HG03378 (cell line): ENCODE results near the gene ARAP2.
A peak's percentile ranks its signal among the peaks of the same experiment; 100 is the strongest.

Source experiments
- ATAC-seq: cut with Tn5 transposase; IDR thresholded peaks from one replicate; pipeline ENCODE4 v1.9.1; 2021; ENCODE audit warnings: mild to moderate bottlenecking, moderate library complexity; ENCODE audit not compliant: unreplicated experiment

The ARAP2 gene

DNA sequence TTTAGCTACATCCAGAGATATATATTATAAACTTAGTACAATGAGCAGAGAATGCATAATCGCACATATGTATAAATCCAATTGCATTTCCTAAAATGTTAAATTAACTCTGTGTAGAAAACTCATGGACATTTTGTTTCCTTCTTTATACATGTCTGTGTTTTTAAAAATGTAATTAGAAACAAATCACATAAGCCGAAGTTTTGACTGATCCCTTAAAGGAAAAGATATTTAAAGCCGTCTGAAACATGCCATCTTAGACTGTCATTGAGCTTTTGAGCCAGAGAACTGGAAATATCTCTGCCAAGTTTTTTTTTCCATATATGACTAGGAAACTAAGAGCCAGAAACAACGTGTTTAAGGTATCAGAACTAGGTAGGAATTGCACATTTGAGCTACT, 107.0 kb downstream of the ARAP2 start:
- no peak for ATAC-seq

DNA sequence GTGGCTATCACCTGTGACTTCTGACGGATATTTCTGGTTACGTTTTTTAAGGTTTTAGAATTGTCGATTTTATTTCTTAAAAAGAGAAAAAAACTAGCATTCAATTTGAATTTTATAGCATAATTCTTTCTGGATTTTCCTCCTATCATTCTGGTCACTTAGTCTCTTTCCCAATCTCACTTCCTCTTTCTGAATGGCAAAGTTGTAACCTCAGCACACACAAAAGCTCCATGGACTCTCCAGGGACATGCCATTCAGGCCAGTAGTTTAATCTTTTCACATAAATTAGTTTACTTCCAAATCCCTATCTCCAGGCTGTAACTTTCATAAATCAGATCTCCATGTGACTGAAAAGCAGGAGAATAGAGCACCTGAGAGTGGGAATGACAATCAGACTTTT, 110.7 kb downstream of the ARAP2 start:
- ATAC-seq, result no peak

DNA sequence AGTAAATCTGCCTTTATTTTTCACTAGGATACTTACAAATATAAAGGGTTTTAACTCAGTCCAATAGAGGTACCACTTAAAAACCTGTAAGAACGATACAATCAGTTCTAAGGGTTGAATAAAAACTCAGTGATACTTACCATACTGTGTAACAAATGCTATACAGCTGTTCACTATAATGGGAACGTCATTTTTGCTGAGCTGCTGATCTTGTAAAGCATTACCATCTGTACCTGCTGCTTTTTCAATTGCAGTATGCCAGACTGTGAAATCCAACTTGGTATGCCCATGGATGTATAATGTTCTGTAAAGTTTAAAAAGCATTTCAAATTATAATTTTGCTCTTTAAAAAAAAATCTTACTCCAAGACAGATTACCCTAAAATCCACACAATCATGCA, 111.2 kb downstream of the ARAP2 start:
- no peak for ATAC-seq

DNA sequence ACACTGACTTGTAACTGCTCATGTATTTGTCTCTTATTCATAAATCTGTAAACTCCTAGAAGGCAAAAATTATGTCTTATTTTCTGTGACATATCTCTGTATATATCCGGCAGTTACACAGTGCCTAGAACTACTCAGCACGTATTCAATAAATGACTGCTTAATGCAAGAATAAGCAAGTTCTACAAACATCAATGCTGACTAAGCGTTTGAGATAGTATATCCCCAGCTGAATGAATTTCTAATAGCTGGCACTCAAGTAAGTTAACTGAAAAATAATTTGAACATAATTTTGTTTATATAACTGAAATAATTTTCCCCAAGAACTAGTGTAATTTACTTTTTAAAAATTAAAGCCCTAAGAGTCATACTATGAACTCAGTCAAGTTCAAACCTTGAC, 113.7 kb downstream of the ARAP2 start:
- no peak for ATAC-seq

DNA sequence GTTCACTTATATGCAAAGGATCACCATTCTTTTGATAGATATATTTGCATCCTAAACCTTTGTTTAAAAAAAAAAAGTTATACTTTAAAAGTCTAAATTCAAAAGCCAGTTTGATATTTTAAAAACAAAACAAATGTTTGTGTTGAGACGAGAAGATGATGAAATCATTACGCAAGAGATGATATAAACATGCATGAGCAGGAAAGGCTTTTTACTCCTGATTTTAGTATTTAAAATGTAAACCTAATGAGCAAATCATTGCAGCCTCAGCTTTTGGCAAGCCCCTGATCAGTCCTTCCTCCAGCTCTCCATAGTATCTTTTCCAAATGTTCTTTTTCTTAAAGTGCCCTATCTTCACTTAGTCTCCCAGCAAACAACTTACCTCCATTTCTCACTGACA, 115.6 kb downstream of the ARAP2 start:
- no peak for ATAC-seq

DNA sequence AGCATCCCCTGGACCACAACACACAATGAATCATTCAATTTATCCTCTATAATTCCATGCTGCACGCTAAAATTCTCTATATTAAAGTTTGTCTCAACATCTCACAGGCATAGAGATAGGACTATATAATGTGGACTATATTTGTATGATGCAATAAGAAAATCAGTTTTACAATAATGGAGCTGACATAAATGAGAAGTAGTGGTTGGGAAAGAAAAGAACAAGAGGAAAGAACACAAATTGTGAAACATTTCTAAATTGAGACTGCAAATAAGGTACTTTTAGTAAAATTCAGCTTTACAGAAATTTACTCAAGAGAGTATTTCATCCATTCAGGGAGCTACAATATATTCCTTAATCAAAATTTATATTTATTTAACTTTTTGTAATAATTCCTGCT, 120.4 kb downstream of the ARAP2 start:
- no peak for ATAC-seq

DNA sequence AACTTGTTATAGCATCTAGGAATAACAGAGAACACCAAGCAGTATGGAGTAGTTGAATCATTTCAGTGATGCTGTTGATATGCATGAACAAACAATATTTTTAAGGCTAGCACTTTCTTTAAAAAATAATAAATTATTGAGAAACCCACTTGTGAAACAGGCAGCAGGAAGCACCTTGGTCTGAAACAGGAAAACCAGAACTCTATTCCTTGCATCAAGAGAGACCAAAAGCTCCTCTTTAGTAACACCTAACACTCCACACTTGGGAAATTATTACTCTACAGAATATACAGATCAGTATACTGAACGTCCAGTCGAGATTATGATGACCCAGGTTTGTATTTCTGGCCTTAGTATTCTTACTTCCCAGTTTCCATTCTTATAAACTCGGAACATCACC, 129.0 kb downstream of the ARAP2 start:
- no peak for ATAC-seq

DNA sequence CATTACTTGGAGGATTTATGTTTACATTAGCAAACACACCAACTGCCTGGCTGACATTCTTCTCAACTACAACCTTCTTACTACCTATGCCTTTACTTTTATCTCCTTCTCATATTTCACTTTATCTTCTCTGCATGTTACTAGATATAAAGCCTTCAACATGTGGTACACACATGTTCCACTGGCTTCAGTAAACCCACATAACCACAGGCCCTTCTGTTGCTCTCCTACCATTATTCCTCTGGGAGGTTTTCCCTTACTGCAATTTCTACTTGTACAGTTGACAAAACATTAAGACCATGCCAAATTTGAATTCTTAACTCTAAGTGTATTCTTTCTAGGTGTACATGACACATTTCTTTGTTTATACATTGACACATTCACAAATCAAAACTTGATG, 133.1 kb downstream of the ARAP2 start:
- ATAC-seq, result no peak

DNA sequence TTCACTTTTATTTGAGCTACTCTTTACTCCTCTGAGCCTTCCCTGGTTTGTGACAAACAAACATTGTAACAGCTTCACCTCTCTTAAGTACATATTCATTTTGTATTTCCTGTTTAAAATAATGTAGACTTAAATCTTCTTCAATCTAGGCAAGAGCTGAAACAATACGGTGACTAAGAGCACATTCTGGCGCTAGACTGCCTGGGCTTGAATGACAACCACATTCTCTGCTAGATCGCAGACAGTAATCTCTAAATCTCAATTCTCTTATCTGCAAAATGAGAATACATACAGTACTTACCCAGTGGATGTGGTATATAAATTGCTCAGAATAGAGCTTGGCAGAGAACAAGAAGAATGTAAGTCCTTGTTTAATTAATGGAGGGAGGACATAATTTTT, 144.8 kb downstream of the ARAP2 start:
- ATAC-seq, result no peak

DNA sequence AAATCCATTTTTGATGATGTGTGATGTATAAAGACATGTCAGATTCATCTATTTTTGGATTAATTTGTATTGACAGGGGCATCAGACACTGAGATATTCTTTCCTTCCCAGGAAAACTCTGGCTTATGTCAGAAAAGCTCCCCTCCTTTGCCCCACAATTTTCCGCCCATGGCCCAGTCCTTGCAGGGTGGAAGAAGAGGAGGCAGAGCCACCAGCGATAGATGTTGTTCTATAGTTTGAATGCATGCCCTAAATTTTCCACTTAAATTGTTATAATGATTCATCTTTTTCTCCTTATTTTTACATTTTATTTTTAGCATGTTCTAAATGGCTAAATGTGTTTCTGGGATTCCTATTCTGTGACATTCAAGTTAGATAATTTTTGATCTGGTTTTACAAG, 149.3 kb downstream of the ARAP2 start:
- no peak for ATAC-seq

DNA sequence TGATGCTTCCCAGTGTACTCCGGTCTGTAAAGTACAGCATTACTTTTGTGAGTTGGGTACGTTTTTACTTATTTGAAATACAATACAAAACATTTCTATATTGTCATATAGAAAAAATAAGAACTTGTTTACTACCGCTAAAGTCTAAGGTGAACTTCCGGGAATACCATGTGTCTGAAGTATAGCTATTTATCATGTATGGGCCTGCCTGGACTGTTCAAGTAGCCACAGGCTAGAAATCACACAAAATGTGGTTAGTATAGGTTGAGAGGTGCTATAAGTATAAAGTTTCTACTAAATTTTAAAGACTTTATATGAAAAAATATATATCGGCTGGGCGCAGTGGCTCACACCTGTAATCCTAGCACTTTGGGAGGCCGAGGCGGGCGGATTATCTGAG, 152.3 kb downstream of the ARAP2 start:
- no peak for ATAC-seq

DNA sequence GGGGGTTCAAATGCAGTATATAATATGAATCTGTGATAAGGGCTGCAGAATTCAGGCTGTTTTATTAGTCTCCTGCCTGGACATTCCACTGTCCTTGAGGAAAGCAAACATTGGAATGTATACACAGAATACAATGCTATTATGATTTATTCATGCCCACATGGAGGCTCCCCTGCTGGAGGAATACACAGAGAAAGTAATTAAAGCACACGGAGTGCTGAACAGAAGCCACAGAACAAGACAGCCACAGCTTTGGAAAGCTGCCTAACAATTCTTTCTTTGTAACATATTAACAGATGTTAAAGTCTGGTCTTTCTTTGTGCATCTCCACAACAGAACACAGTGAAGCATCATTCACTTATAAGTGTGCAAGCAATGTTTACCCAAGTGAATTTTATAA, 155.8 kb downstream of the ARAP2 start:
- no peak for ATAC-seq

DNA sequence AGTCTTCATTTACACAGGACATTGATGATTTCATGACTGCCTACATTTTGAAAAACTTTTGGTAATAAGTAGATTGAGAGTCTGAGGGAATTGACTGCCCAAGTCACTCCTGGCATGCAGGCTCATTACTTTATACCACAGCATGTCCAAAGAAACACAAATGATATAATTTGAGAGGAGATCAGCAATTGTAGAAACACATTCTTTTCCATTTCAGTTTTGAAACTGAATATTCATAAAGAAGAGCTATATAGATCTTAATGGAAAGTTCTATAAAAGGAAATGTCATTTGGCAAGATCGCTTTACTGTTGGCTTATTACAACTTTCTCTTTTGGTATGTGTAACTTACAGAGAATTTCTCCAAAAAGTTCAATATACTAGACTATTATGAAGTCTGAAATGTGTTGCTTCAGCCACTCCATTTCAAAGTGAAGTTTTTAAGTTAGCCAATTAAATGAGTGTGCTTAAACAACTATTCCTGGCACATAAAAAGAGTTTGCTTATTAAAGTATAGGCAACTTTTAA, 158.0 kb downstream of the ARAP2 start:
- ATAC-seq, result no peak

DNA sequence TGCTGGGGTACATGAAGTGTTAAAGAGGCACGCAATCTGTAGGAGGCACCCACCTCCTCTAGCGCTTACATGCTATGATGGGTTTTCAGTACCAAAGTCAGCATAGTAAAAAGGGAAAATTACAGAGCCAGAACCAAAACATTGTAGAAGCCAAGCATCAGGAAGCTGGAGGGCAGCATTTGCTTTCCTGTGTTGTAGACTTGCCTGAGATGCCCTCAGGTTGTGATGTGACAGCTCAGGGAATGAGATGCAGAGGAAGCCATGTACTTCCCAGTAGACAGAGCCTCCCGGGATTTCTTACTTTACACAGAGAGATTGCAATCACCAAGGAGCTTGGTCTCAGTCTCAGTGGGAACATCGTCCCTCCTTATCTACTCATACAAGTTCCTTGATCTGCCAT, 161.5 kb downstream of the ARAP2 start:
- no peak for ATAC-seq

DNA sequence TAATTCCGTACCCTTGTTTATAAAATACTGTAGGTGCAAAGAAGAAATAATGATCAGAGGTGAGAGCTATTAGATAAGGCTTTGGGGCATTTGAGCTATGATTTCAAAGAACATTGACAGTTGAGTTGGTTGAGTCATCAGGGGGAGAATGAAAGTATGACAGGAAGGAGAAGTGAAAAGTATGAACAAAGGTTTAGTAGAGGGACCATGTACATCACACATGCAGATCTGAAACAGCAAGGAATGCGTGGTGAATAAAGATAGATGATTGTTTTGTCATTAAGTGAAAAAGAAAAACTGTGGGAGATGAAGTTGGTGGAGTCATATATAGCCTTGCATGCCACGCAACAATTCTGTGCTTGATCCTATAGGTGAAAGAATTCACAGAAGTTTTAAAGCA, 163.1 kb downstream of the ARAP2 start:
- ATAC-seq, result peak; percentile 99

DNA sequence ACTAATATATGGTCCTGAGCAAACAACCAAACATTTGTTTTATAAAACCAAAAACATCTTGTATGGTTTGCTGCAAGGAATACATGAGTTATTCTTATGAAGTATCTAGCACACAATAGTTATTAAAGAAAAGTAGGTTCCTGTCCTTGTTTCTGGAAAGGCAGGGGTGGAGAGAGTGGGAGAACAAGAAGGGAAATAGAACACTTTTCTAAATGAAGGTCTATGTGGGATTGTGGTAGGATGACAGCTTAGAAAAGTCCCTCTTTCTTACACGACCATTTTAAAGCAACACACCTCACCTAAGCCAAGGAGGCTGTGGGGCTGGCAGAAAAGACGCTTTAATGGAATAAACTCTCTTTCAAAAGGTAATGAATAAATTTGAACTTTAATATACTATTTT, 164.6 kb downstream of the ARAP2 start:
- ATAC-seq, result no peak

DNA sequence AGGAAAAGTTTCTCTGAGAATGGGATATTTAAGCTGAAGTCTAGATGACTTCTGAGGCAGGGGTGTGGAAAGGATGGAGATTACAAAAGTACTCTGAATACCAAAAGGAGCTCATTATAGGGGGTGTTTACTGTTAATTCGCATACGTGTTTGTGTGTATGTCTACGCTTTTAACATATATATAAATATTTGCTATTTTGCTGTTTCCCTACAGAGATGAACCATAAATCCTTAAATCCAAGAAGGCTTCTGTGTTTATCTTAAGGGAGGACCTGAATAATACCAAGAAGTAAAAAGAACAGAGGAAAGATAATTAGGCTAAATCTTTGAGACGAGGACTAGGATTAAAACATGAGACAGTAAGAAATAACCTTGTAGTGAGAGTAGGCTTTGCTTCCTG, 166.0 kb downstream of the ARAP2 start:
- no peak for ATAC-seq

DNA sequence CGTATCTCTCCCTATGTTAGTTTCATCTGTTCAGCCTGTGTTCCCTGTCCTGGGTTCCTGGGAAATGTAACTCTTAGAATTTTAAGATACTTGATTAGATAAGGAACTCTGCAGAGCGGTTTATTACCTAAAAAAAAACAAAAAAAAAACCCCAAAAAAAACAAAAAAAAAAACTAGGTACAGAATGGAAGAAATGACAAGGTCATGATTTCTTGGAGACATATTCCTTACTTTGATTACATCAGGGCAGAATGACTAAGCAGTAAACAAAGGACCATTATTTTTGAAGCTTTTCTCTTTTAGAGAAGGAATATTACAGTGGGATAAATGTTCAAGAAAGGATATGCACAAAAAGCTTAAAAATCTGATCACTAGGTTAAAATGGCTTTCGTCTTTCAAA, 171.8 kb downstream of the ARAP2 start:
- no peak for ATAC-seq

DNA sequence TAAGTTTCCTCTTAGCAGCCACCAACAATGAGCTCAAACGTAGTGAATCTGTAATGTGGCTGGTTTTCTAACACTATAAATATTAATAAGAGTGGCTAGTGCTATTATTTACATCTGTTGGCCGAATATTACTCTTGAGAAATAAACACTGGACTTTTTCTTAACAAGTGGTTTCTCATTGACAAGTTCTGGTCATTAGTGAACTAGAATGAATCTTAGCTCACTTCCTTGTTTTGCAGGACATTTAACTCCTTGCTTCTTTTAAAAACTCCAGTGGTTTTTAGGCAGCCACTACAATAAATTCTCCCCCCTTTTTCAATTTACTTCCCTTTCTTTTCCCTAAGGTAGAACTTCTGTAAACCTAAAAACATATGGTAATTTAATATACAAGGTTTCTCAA, 177.2 kb downstream of the ARAP2 start:
- ATAC-seq, result no peak

DNA sequence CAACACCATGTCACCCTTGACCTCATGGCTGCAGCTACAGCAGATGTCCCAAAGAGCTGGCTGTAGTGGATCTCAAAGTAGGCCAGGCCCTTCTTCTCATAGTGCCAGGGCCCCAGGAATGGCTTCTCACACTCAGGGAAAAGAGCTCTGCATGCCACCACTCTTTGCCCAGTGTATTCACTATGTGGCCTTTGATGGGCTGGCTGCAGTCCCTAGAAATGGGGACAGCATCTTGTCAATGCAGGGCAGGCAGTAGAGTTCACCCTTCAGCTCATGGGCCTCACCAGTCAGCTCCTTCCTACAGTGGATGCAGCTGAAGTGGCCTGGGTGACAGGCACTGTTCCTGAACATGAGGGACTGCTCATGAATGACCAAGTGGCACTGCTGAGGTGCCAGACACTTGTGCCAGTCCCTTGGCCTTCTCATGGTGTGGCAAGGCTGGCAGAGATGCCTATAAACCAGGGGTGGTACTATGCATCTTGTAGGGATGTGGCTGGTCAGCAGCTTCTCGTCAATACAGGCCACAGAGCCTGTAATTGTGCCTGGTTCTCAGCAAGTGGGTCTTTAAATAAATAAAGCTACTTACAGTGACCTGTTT, 178.9 kb downstream of the ARAP2 start:
- ATAC-seq, result no peak

DNA sequence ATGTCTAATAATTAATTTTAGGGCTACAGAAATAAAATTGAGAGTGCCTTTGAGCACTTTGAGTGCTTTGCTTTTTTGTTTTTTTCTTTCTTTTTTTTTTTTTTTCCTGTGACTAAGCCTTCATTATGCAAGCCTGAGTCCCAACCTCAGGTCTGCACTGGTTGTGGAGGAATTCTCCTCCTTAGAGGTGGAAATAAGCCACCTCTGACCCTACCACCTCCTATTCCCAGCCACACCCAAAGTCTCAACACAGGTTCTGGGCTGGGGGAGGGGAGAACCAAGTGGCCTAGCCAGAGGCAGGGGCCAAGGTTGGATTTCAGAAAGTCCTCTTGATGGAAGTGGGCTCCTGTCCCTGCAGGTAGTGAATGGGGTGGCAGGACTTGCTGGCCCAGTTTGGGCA, 180.2 kb downstream of the ARAP2 start:
- ATAC-seq, result no peak

DNA sequence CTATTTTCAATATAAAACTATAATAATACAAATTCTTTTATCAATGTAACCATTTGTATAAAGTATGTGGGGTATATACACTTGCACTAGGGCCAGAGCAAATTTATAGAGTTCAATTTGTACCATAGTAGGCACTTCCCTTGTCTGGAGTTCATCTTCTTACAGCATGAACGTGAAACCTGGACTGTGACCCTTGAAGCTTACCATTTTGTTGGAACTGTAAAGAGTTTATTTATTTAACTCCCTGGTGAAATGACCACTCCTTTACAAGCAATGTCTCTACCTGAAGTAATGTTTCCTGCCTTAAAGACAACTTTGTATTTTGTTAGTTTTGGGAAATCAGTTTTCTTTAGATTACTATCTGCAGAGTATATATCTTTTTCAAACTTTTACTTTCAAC, 188.2 kb downstream of the ARAP2 start:
- no peak for ATAC-seq

DNA sequence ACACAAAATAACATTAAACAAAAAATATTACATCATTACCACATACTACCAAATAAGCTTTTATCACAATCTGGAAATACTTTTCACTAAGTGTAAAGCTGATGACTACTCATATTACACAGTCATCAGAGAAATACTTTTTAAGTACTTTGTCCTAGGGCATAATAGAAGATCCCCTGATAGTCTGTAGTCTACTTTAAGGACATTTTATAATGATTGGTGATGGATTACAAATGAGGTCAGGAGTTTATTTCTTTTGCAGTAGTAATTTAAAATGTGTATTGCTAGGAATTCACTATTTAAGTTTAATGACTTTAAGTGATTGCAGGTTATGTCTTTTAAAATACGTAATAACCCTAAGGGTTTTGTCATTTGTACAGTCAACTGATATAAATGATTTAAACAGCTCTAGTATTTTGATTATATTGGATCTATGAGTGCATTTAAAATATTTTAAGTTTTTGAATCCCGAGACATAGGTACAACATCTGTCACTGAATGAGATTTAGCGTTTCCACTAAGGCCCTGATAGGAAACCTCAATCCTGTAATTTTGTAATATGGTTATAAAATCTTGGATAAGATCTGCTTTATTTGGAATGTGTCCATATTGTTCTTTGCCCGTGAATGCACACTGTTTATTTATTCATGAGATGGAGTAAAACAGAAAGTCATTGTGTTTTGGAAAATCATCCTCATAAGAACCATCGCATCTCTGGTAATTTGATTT, 189.5 kb downstream of the ARAP2 start:
- ATAC-seq, result no peak
